Measurements from ENCODE around the gene SMIM7. TPM values are rescaled to one million over a fixed set of nuclear protein-coding genes. Genes with fewer than 3 reads are reported as not detected.

Gene SMIM7
- total and polyA plus RNA-seq, 2 of the 13 experiments (the other 11 are each of a cell fraction or from before 2014, with no cell fraction given): 55.7 to 74.9 TPM

DNA sequence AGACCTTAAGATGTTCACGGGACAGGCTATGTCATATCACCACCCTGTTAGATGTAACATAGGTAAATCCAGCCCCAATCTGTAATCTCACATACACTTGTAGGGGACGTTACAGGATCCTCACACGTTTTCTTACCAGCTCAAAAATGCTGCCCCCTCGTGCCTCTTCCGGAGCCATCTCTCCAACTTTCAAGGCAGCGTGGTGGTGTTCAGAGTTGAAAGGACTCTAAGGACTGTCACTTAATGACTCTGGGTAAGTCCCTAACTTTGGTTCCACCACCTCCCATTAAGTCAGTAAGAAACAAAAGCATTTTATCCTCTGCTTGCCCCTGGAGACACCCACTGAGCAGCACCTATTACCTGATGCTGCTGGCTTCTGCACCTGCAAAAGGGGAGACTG lies 36.4 kb downstream of the SMIM7 start (continued):
- TF ChIP-seq JUN (CRISPR knock-in tag; IDR thresholded peaks at IDR 0.05) (no peak), PRMT3 (CRISPR knock-in tag; IDR thresholded peaks at IDR 0.05; ENCODE audit: borderline replicate concordance, low read depth) (no peak), KMT2B (CRISPR knock-in tag; IDR thresholded peaks at IDR 0.05) (no peak), KLF15 (CRISPR knock-in tag; IDR thresholded peaks at IDR 0.05; ENCODE audit: borderline replicate concordance) (no peak)
- TF ChIP-seq, protein P1, sequence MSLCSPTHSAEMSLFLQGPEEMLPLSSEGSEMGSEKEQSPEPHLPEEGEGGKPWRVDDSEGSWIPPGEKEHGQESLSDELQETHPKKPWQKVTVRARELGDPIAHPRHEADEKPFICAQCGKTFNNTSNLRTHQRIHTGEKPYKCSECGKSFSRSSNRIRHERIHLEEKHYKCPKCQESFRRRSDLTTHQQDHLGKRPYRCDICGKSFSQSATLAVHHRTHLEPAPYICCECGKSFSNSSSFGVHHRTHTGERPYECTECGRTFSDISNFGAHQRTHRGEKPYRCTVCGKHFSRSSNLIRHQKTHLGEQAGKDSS (CRISPR knock-in tag; IDR thresholded peaks at IDR 0.05; ENCODE audit: borderline replicate concordance, low read depth): no peak

DNA sequence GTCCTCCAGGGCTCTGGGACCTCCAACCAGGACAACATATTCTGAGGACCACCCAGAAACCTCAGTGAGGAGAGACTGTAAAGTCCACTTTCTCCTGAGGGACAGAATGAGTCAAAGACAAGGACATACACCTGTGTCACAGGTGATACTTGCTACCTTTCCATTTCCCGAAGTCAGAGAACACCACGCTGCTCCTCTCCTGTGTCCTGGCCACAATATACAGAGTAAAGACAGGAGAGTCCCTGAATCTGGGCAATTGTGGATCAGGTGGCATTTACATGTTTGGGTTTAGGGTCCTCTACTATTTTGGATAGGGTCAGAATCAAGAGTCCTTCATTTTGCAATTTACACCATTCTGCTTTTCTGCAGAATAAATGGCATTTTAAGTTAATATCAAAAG lies 36.9 kb downstream of the SMIM7 start:
- Histone ChIP-seq H3K27me3 (ENCODE audit: control insufficient read depth in 1 of 2, insufficient read depth in 2 of 2, low read length in 2 of 2) (no peaks in the 10 kb centered on the region; a peak in 1 of 5 replicates), H3K9me3 (ENCODE audit: low read length) (no peaks in the 10 kb centered on the region), H3K4me3 (replicated peaks in 1 of 3; ENCODE audit: insufficient read depth in 1 of 3, low read depth in 2 of 3, low read length in 3 of 3) (no peak overlapping the region), H2AFZ (ENCODE audit: low read length) (no peak overlapping the region), H3K9ac (ENCODE audit: insufficient read depth, low read depth, low read length) (no peak overlapping the region), H3K4me2 (ENCODE audit: low read depth, low read length) (no peak overlapping the region), H3K4me1 (ENCODE audit: insufficient read depth, low read length) (peaks cover 41% of the 10 kb centered on the region), H3K36me3 (replicated peaks in 1 of 2; ENCODE audit: control insufficient read depth in 1 of 2, insufficient read depth in 2 of 2, low read length in 2 of 2) (peaks cover 4 to 25% of the 10 kb centered on the region in 2 experiments; a peak in 3 of 5 replicates), H3K79me2 (ENCODE audit: insufficient read depth, low read length) (peaks cover 96% of the 10 kb centered on the region), H3K27ac (ENCODE audit: extremely low read length, insufficient read depth, low read length) (no peak overlapping the region), H4K20me1 (ENCODE audit: insufficient read depth, low read length) (peaks cover 18% of the 10 kb centered on the region)
- no CpG with 5 or more reads among the region's 2 CpGs for WGBS (ENCODE audit: low lambda C conversion rate)
- no TSS peak for BruUV-seq (replicated peaks)
- in situ Hi-C loops (cut with HindIII; ENCODE audit: extremely low pct_ligation_motif_present, low pct_unique_long_range_greater_than_20kb): no loop called here
- FAIRE-seq (no peak), ATAC-seq (no peak), DNase-seq (ENCODE audit: low spot score) (no peak)
- POLR2A ChIA-PET: no interaction called here
- intact Hi-C loops (cut with micrococcal nuclease; ENCODE audit: unreplicated experiment): no loop called here
- CTCF ChIA-PET (ENCODE audit: low intra/inter-chr PET ratio, low total read pairs): no interaction called here
- TF ChIP-seq ZNF3 (CRISPR knock-in tag; IDR thresholded peaks at IDR 0.05): no peak
- no peak for TF ChIP-seq FOXM1 (CRISPR knock-in tag; IDR thresholded peaks at IDR 0.05)
- TF ChIP-seq SP140L (CRISPR knock-in tag; IDR thresholded peaks at IDR 0.05; ENCODE audit: borderline replicate concordance): no peak
- no peak for TF ChIP-seq IKZF4 (CRISPR knock-in tag; IDR thresholded peaks at IDR 0.05; ENCODE audit: borderline replicate concordance, low read depth, not compliant biosample characterization)
- TF ChIP-seq KLF11 (CRISPR knock-in tag; IDR thresholded peaks at IDR 0.05): no peak
- TF ChIP-seq, protein P2, sequence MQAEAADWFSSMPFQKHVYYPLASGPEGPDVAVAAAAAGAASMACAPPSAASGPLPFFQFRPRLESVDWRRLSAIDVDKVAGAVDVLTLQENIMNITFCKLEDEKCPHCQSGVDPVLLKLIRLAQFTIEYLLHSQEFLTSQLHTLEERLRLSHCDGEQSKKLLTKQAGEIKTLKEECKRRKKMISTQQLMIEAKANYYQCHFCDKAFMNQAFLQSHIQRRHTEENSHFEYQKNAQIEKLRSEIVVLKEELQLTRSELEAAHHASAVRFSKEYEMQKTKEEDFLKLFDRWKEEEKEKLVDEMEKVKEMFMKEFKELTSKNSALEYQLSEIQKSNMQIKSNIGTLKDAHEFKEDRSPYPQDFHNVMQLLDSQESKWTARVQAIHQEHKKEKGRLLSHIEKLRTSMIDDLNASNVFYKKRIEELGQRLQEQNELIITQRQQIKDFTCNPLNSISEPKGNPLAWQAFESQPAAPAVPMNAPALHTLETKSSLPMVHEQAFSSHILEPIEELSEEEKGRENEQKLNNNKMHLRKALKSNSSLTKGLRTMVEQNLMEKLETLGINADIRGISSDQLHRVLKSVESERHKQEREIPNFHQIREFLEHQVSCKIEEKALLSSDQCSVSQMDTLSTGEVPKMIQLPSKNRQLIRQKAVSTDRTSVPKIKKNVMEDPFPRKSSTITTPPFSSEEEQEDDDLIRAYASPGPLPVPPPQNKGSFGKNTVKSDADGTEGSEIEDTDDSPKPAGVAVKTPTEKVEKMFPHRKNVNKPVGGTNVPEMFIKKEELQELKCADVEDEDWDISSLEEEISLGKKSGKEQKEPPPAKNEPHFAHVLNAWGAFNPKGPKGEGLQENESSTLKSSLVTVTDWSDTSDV (CRISPR knock-in tag; IDR thresholded peaks at IDR 0.05): no peak
- TF ChIP-seq, protein P3, sequence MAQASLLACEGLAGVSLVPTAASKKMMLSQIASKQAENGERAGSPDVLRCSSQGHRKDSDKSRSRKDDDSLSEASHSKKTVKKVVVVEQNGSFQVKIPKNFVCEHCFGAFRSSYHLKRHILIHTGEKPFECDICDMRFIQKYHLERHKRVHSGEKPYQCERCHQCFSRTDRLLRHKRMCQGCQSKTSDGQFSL (CRISPR knock-in tag; IDR thresholded peaks at IDR 0.05): no peak
- TF ChIP-seq, protein P4, sequence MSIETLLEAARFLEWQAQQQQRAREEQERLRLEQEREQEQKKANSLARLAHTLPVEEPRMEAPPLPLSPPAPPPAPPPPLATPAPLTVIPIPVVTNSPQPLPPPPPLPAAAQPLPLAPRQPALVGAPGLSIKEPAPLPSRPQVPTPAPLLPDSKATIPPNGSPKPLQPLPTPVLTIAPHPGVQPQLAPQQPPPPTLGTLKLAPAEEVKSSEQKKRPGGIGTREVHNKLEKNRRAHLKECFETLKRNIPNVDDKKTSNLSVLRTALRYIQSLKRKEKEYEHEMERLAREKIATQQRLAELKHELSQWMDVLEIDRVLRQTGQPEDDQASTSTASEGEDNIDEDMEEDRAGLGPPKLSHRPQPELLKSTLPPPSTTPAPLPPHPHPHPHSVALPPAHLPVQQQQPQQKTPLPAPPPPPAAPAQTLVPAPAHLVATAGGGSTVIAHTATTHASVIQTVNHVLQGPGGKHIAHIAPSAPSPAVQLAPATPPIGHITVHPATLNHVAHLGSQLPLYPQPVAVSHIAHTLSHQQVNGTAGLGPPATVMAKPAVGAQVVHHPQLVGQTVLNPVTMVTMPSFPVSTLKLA (IDR thresholded peaks at IDR 0.05): no peak
- no peak for TF ChIP-seq PHB2 (IDR thresholded peaks at IDR 0.05; ENCODE audit: partially characterized antibody)
- TF ChIP-seq ISL2 (CRISPR knock-in tag; IDR thresholded peaks at IDR 0.05): no peak
- TF ChIP-seq, protein P5, sequence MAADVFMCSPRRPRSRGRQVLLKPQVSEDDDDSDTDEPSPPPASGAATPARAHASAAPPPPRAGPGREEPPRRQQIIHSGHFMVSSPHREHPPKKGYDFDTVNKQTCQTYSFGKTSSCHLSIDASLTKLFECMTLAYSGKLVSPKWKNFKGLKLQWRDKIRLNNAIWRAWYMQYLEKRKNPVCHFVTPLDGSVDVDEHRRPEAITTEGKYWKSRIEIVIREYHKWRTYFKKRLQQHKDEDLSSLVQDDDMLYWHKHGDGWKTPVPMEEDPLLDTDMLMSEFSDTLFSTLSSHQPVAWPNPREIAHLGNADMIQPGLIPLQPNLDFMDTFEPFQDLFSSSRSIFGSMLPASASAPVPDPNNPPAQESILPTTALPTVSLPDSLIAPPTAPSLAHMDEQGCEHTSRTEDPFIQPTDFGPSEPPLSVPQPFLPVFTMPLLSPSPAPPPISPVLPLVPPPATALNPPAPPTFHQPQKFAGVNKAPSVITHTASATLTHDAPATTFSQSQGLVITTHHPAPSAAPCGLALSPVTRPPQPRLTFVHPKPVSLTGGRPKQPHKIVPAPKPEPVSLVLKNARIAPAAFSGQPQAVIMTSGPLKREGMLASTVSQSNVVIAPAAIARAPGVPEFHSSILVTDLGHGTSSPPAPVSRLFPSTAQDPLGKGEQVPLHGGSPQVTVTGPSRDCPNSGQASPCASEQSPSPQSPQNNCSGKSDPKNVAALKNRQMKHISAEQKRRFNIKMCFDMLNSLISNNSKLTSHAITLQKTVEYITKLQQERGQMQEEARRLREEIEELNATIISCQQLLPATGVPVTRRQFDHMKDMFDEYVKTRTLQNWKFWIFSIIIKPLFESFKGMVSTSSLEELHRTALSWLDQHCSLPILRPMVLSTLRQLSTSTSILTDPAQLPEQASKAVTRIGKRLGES (CRISPR knock-in tag; IDR thresholded peaks at IDR 0.05; ENCODE audit: borderline replicate concordance): no peak
